Measurements from ENCODE around the gene KRTAP20-1. TPM values are rescaled to one million over a fixed set of nuclear protein-coding genes. Genes with fewer than 3 reads are reported as not detected.

The KRTAP20-1 gene, protein sequence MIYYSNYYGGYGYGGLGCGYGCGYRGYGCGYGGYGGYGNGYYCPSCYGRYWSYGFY
- total RNA-seq = not detected

DNA sequence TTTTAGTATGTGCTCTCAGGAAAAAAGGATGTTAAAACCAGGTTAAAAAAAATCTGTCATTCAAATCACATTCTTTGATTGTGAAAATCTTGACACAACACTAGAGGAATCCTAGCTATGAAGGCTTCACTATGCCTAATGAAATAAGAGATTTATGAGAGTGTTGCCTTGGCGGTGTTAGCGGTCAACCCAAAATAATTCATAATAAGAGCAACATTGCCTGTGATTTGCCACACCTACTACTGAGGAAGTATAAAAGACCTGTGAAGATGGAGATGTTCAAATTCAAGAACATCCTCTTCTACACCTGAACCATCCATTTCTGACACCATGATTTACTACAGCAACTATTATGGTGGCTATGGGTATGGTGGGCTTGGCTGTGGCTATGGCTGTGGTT, at the start of gene KRTAP20-1:
Gene KRTAP20-1, plus strand, starts transcription at position 301 of the 400 bp plus-strand sequence. Its CDS starts 30 bp downstream, at position 331.
- TF ChIP-seq, protein P1, sequence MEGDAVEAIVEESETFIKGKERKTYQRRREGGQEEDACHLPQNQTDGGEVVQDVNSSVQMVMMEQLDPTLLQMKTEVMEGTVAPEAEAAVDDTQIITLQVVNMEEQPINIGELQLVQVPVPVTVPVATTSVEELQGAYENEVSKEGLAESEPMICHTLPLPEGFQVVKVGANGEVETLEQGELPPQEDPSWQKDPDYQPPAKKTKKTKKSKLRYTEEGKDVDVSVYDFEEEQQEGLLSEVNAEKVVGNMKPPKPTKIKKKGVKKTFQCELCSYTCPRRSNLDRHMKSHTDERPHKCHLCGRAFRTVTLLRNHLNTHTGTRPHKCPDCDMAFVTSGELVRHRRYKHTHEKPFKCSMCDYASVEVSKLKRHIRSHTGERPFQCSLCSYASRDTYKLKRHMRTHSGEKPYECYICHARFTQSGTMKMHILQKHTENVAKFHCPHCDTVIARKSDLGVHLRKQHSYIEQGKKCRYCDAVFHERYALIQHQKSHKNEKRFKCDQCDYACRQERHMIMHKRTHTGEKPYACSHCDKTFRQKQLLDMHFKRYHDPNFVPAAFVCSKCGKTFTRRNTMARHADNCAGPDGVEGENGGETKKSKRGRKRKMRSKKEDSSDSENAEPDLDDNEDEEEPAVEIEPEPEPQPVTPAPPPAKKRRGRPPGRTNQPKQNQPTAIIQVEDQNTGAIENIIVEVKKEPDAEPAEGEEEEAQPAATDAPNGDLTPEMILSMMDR (IDR thresholded peaks at IDR 0.05) = no peak

DNA sequence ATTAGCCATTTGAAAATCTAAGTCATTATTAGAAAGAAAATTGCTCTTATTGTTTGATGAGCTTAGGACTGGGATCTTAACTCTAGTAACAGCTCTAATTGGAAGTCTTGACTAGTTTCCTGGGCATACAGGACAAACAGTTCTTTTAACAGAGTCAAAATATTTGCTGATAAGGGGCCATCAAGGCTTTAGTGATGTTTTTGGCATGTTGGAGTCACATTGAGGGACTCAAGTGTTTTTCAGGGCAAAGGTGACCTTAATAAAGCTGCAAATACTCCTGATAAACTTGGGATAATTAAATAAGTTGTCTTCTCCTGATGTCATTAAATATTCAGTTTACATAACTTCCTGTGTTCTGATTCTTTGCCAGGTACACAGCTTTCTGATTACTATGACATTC, 48.6 kb upstream of the KRTAP20-1 start:
- DNase-seq (ENCODE audit: low spot score) (no peak), ATAC-seq (ENCODE audit: low FRiP score) (no peak)
- TF ChIP-seq, protein P1 (IDR thresholded peaks at IDR 0.05) = no peak

More for the DNA sequence above, at the start of gene KRTAP20-1:
- ATAC-seq (ENCODE audit: low FRiP score) (no peak), DNase-seq (ENCODE audit: low spot score) (no peak)

DNA sequence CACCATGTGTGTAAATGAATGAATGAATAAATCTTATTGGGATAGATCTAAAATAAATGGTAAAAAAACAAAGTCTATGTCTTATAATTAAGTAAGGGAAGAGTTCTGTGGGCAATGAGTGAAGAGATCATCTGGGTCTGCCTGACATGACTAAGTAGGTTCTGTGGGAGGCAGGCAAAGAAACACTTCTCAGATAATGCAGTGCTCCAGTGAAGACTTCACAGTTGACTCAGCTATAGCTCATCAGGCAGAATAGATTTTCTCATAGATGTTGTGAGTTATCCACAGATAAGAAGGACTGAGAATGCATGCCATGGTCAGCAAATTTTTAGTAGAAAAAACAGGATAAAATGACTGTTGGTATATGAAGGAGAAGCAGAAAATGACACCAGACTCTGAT, 38.5 kb upstream of the KRTAP20-1 start:
- TF ChIP-seq, protein P1 (IDR thresholded peaks at IDR 0.05) = no peak
- no peak for ATAC-seq (ENCODE audit: low FRiP score)
- no peak for DNase-seq (ENCODE audit: low spot score)

DNA sequence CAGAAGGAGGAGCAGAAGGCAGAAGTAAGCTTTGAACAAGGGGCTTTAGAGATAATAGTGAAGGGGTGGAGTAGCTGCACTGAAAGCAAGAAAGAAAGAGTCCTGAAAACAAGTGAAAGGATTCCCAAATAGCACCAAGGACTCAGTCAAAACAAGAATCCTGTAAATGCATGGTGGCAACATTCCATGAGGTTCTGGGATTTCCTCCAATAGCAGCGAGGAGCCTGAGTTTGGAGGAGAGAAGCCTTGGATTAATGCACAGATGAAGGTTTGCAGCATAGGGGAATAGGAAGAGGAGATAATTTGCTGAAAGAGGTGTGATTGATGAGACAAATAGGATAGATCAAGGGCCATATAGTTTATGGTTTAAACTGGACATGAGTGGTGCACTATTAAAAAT, 36.9 kb upstream of the KRTAP20-1 start:
- DNase-seq (ENCODE audit: low spot score) (no peak), ATAC-seq (ENCODE audit: low FRiP score) (no peak)
- TF ChIP-seq, protein P1 (IDR thresholded peaks at IDR 0.05) = no peak

DNA sequence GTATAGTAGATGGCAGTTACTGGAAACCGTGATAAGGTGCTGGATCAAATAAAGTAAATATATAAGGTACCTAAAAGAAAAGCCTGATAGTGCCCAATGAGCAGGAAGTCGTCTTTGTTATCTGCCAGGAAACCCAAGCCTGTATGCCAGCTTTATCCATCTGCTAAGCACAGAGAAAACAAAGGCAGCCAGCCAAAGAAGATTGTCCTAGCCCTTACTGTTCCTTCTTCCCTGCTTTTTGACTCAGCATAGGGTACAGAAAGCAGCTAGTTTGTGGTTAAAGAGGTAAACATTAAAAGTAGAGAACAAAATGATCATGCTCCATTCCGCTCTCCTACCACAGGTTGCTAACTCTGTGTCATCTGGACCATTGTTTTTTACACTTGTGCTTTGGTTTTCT, 36.1 kb upstream of the KRTAP20-1 start:
- ATAC-seq (ENCODE audit: low FRiP score) = no peak
- TF ChIP-seq, protein P1 (IDR thresholded peaks at IDR 0.05) = no peak
- DNase-seq (ENCODE audit: low spot score) = no peak

DNA sequence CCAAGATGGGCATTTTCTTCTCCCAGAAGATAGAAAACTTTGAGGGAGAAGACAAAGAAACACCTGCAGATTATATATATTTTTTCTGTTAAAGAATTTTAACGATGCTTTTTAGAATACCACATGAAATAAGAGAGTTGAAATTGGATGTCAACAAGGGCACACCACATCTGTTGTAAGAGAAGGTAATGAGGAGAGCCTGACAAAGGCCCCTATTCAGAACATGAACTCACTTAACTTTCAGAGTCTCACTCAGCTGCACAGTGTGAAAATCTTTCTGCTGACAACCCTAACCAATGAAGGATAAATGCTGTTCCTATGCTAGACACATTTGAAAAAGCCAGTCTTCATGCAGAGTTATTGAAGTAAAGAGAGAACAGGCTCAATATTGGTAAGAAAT, 33.4 kb upstream of the KRTAP20-1 start:
- DNase-seq (ENCODE audit: low spot score) (no peak), ATAC-seq (ENCODE audit: low FRiP score) (no peak)
- TF ChIP-seq, protein P1 (IDR thresholded peaks at IDR 0.05) = no peak

DNA sequence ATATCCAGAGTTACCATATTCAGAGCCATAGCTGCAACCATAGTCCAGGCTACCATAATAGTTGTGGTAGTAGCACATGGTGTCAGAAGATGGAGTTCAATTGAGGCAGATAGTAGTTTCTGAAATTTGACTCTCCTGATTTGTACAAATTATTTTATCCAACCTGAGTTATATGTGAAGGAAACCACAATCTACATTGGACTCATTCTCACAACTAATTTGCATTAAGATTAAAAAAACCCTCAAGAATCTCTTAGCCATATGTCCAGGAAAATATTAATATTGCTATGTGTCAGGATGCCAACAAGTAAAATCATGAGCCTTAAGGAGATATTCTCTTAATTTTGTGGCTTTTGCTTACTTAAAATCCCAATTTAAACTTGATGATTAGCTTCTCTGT, 25.9 kb upstream of the KRTAP20-1 start, which contains the start of gene KRTAP22-2:
Gene KRTAP22-2, minus strand, starts transcription at position 101 of the 400 bp plus-strand sequence.
- ATAC-seq (ENCODE audit: low FRiP score) (no peak), DNase-seq (ENCODE audit: low spot score) (no peak)
- TF ChIP-seq, protein P1 (IDR thresholded peaks at IDR 0.05) = no peak

All from omental fat pad (tissue), 4 donors.